HT1080 (cell line): ENCODE measurements around the gene NOTUM. TPM values are rescaled to one million over a fixed set of nuclear protein-coding genes. Genes with fewer than 3 reads are reported as not detected.
"Not testable (repeated sequence)": the region's sequence is repeated elsewhere in the genome, so short reads cannot be mapped to it uniquely, and the experiment has no call there.

ENCODE experiments used
- DNase-seq: peaks from one replicate; pipeline ENCODE4 v3.0.0-alpha.2; 2015; ENCODE audit warnings: low read depth
- total RNA-seq: library from RNA; depleted of rRNA; stranded (reverse); fragments of >200 nt; shearing (Covaris generic); gene quantifications from 2 replicates; pipeline ENCODE4 v1.2.3, GENCODE V29; 2014

NOTUM gene
- total RNA-seq, 1 experiment from 2014 or later = not detected

GRCh38 chr17:81924557-81925532 lies 36.1 kb downstream of the NOTUM start:
- no peak for DNase-seq

GRCh38 chr17:81923302-81924260 lies 37.4 kb downstream of the NOTUM start:
- peak; percentile 82 for DNase-seq

- DNase-seq = no peak
These were observed 38.3 kb downstream of the NOTUM start for GRCh38 chr17:81922566-81923301.

- no peak for DNase-seq
These were observed 38.9 kb downstream of the NOTUM start for GRCh38 chr17:81921996-81922565.

GRCh38 chr17:81921537-81921862 lies 39.5 kb downstream of the NOTUM start:
- DNase-seq = no peak

- no peak for DNase-seq
These were observed 40.1 kb downstream of the NOTUM start for GRCh38 chr17:81920612-81921536.

- DNase-seq = no peak
These were observed 42.0 kb downstream of the NOTUM start for GRCh38 chr17:81918832-81919545.

- not testable (repeated sequence) for DNase-seq
These were observed 42.7 kb downstream of the NOTUM start for GRCh38 chr17:81918333-81918669.

GRCh38 chr17:81917565-81918332 lies 43.2 kb downstream of the NOTUM start, which contains the start of gene SIRT7:
Gene SIRT7 (minus strand): TSS chr17:81918176. CDS start chr17:81918131, 45 bp downstream.
- peak; percentile 49 for DNase-seq

GRCh38 chr17:81916234-81917001 lies 44.6 kb downstream of the NOTUM start:
- DNase-seq = peak; percentile 73

GRCh38 chr17:81915331-81915730 lies 45.7 kb downstream of the NOTUM start:
- DNase-seq = no peak

- no peak for DNase-seq
These were observed 46.7 kb downstream of the NOTUM start for GRCh38 chr17:81914103-81914850.

- DNase-seq = no peak
These were observed 47.4 kb downstream of the NOTUM start for GRCh38 chr17:81913394-81914102.

- no peak for DNase-seq
These were observed 48.3 kb downstream of the NOTUM start for GRCh38 chr17:81912441-81913309.

- DNase-seq = no peak
These were observed 49.0 kb downstream of the NOTUM start for GRCh38 chr17:81911969-81912368.
